GM21390 (cell line): ENCODE measurements around the gene PTPN1.
"Not testable (repeated sequence)": the region's sequence is repeated elsewhere in the genome, so short reads cannot be mapped to it uniquely, and the experiment has no call there.

ENCODE experiments used
- ATAC-seq: cut with Tn5 transposase; IDR thresholded peaks from one replicate; pipeline ENCODE4 v1.9.1; 2021; ENCODE audit not compliant: unreplicated experiment

PTPN1 gene

DNA sequence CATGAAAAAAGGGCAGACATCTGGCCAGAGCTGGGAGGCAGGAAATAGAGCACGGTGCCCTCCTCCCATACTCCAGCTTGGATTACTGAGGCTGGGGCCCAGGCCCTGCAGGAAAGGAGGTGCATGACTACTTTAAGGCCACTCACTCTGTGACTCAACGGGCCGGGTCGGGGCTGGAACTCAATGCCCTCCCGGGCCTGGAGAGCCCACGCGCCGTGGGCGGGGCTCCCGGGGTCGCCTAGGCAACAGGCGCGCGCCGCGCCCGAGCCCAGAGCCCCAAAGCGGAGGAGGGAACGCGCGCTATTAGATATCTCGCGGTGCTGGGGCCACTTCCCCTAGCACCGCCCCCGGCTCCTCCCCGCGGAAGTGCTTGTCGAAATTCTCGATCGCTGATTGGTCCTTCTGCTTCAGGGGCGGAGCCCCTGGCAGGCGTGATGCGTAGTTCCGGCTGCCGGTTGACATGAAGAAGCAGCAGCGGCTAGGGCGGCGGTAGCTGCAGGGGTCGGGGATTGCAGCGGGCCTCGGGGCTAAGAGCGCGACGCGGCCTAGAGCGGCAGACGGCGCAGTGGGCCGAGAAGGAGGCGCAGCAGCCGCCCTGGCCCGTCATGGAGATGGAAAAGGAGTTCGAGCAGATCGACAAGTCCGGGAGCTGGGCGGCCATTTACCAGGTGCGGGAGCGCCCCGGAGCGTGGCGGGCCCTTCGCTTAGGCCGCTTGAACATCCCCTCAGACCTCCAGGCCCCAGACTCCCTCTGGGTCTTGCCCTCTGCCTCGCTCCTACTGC, at the start of gene PTPN1:
Gene PTPN1 (plus strand): TSS at position 461 of the 783 bp plus-strand sequence. CDS start 145 bp downstream, at position 606.
- peak; percentile 79 for ATAC-seq

GRCh38 chr20:50460608-50461267, 49.4 kb upstream of the PTPN1 start:
- ATAC-seq = peak; percentile 51

- ATAC-seq = no peak
Observed at GRCh38 chr20:50462093-50462690, 48.0 kb upstream of the PTPN1 start.

DNA sequence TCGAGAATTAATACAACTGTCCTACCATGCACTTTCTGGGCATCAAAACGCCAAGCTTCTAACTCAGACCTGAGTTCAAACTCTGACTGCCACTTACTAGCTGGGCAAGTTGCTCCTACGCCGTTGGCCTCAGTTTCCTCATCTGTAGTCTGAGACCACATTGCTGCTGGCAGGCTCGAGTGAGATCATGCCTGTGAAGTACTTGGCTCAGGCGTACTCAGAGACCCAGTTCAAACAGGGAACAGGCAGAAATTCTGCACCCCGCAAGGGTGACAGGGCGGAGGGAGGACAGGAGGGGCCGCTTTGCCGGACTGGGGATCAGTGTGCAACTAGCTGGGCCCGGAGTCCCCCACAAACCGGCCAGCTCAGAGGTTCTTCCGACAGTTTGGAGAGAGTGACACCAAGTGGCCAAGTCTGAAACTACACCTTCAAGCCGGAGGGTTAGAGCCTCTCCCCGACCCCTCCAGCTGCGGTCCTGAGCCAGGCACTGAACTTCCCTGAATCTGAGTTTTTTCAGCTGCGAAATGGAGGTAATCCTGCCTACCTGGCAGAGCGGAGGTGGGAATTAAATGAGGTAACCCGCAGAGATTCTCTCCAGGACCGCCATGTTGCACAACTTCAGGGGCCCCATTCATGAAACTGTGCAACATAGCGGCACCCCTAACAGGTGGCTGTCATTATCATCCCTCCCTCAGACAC, 46.0 kb upstream of the PTPN1 start:
- ATAC-seq = no peak

DNA sequence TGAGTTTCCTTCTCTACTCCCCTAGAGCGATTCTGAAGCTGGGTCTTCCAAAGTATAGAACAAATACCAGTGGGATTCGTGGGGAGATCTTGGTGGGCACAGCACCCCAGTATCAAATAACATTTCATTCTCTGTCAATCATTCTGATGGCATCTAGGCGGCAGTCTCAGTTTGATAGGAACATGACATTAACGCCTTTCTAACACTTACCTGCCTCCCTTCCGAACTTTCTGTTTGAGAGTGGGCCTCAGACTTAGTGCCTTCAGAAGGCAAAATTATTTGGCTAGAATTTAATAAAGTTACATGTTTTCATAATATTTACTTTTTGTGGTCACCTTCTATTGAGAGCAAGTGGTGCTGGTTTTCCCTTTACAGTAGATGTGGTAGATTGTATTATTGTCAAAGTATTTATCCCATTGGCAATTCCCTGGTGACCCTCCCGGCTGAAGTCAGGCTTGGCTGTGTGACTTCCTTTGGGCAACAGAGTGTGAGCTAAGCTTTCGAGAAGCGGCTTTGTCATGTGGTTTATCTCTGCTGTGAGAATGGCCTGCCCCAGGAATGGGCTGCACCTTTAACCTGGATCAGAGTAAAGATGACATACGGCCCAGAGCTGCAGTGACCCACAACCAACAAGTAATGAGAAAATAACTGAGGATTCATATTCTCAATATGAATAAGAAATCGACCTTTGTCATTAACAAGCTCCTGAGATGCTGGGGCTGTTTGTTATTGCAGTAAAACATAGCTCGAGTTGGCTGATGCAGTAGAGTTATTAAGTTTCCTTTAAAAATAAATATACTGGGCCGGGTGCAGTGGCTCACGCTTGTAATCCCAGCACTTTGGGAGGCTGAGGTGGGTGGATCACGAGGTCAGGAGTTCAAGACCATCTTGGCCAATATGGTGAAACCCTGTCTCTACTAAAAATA, 45.2 kb upstream of the PTPN1 start:
- ATAC-seq = no peak

GRCh38 chr20:50467174-50467573, 43.0 kb upstream of the PTPN1 start:
- ATAC-seq = no peak

DNA sequence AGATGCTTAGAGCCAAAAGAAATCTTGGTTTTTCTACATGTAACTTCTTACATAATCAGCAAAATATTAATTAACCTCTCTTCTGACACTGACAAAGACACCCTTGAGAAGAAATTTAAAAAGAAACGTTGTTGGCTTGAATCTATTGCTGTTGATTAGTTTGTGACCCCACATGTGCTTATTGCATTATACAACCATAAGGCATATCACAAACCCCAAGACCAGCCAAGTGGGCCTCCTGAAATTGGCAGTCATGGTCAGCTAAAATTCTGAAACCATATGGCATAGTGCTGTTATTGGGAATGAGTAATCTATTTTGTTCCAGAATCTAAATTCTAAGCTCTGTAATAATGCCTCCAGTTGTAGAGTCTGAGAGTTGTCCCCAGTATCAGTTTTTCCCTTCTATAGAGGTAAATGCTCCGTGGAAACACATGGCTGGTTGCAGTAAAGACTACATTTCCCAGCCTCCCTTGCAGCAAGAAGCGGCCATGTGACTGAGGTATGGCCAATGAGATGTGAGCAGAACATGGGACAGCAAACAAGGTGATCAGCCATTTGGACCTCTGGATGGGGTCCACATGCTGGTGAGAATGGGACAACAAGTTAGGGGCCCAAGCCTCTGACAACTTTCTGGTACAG, 42.3 kb upstream of the PTPN1 start:
- ATAC-seq = no peak

- no peak for ATAC-seq
Observed at GRCh38 chr20:50468378-50468798, 41.8 kb upstream of the PTPN1 start.

DNA sequence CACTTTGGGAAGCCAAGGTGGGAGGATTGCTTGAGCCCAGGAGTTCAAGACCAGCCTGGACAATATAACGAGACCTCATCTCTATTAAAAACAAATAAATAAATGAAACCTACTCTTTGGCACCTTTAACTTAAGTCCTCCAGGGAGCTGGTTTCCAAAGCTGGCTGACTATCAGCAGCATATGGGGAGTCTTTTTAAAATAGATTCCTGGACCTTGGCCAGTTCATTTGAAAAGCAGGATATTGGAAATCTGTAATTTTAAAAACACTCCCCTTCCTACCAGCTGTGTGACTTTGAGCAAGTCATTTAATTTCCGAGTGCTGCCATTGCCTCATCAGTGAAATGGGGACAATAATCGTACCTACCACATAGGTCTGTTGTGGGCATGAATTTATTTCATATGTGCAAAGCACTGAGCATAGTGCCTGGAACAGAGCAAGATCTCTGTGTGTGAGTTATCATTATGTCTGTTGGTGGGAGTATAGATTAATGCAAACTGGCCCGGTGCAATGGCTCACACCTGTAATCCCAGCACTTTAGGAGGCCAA, 40.9 kb upstream of the PTPN1 start:
- ATAC-seq = no peak

DNA sequence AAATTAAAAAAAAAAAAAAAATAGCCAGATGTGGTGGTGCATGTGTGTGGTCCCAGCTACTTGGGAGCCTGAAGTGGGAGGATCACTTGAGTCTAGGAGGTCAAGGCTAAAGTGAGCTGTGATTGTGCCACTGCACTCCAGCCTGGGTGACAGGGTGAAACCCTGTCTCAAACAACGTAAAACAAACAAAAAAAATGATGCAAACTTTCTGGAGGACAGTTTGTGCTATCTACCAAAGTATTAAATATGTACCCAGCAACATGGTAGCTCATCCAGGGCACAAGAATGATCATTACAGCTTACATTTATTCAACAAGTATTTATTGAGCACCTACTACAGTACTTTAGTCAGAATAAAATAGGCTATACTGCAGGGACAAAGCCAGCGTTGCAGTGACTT, 40.4 kb upstream of the PTPN1 start:
- no peak for ATAC-seq

- no peak for ATAC-seq
Observed at GRCh38 chr20:50470264-50470858, 39.8 kb upstream of the PTPN1 start.

DNA sequence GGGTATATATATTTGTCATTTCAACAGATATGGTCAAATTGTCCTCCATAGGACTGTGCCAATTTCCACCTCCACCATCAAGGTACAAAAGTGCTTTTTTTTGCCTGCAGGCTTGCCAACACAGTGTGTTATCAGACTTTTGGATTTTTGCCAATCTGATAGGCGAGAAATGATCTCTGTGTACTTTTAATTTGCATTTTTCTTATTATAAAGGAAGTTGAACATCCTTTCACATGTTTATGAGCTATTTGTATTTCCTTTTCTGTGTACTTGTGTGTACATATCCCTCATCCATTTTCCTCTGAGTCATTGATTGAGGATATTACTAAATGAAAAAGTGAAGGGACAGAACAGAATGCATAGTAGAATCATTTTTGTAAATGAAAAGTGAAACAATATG, 39.0 kb upstream of the PTPN1 start:
- ATAC-seq = no peak

DNA sequence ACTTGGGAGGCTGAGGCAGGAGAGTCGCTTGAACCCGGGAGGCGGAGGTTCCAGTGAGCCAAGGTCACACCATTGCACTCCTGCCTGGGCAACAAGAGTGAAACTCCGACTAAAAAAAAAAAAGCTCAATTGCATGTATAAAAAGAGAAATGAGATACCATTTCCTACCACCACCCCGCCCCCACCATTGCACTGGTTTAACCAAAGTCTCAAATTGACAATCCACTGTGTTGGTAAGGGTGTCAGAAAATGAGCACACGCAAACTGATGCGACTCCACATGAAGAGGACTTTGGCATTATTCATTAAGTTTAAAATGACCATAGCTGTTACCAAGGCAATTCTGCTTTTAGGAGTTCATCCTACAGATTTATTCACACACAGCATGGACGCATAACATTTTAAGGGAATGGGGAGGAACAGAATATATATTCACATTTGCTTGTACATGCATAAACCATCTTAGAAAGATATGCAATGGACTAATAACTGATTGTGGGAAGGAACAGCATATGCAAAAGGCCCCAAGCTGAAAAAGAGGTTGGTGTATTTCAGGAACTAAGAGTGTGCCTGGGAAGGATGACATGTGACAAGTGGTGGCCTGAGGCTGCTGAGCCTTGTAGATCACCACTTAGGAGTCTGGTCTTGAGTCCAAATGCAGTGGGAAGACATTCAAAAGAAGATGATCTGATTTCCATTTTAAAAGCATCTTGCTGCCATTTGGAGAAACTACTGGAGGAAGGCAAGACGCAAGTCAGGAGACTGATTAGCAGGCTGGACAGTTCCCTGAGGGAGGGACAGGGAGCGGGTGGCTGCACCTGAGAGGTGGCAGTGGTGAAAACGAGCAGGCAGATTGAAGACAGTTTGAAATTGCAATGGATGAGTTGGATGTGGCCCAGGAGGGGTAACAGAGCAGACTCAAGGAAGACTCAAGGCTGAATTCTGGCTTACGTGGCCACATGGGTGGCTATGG, 37.2 kb upstream of the PTPN1 start:
- no peak for ATAC-seq

- not testable (repeated sequence) for ATAC-seq
Observed at GRCh38 chr20:50474356-50474755, 35.8 kb upstream of the PTPN1 start.

DNA sequence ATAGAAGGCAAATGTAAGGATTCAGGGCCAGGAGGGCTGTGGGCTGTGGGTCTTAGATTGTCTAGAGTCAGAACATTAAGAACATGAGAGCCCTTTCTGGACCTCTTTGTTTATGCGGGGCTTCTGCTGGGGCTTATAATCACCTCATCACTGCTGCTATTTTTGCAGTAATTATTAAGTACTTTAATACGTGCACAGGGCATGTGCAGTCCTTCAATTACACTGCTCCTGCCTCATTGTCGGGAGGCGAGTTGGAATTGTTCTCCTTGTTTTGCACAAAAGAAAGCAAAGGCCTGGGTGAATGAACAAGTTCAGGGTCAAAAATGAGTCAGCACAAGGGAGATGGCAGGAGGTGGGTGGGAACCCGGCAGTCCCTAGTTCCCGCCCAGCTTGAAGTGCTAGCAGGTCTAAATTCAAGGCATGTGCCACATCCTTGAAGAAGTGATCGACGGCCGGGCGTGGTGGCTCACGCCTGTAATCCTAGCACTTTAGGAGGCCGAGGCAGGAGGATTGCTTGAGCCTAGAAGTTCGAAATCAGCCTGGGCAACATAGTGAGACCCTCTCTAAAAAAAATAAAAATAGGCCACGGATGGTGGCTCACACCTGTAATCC, 34.4 kb upstream of the PTPN1 start:
- no peak for ATAC-seq

DNA sequence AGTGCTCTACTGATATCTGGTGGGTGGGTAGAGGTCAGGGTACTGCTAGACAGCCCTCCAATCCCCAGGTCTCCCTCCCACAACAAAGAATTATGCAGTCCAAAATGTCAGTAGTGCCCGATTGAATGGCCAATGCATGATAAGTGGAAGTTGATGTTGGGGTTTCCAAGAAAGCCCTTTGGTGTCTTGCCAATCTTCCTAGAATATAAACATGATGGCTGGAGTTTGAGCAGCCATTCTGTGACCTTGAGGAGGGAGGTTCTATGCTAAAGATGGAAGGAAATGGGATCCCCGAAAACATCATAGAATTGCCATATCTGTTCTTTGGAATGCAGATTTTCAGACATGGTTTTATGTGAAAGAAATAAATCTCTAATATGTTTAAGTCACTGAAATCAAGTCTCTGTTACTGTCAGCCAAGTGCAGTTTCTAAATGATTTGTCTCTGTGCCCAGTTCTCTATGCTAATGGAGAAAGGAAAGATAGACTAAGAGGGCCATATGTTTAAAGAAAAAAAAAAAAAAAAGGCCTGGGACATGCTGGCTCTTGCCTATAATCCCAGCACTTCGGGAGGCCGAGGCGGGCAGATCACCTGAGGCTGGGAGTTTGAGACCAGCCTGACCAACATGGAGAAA, 32.8 kb upstream of the PTPN1 start:
- ATAC-seq = no peak
